Measurements from ENCODE around the gene ADGB.

DNA sequence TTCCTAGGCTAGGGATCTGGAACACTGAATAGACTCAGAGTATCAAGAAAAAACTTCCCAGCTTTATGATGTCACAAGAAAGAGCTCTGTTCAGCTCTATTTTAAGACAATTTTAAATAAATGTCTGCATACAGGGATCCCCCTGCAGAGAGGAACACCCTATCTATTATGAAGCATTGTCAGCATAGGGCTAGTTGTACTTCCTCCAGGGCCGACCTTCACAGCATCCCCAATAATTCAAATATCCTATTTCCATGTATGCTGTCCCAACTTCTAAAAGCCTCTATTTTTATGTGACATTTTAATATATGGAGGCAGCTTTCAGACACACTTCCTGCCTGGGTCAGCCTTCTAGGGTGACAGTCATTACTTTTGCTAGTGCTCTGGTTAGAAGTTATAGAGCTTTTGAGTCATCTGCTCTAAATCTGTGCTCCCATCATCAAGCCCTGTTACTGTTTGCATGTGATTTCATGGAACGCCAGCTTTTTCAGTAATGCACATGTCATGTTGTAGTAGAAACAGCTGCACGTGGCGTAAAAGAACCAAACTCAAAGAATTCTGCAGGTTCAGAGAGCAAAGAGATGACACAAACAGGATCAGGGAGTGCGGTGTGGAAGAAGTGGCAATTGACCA, 189.2 kb downstream of the ADGB start:
- TF ChIP-seq, protein P1, sequence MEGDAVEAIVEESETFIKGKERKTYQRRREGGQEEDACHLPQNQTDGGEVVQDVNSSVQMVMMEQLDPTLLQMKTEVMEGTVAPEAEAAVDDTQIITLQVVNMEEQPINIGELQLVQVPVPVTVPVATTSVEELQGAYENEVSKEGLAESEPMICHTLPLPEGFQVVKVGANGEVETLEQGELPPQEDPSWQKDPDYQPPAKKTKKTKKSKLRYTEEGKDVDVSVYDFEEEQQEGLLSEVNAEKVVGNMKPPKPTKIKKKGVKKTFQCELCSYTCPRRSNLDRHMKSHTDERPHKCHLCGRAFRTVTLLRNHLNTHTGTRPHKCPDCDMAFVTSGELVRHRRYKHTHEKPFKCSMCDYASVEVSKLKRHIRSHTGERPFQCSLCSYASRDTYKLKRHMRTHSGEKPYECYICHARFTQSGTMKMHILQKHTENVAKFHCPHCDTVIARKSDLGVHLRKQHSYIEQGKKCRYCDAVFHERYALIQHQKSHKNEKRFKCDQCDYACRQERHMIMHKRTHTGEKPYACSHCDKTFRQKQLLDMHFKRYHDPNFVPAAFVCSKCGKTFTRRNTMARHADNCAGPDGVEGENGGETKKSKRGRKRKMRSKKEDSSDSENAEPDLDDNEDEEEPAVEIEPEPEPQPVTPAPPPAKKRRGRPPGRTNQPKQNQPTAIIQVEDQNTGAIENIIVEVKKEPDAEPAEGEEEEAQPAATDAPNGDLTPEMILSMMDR (CRISPR knock-in tag; IDR thresholded peaks at IDR 0.05) = no peak
- TF ChIP-seq RFXAP (CRISPR knock-in tag; IDR thresholded peaks at IDR 0.05; ENCODE audit: borderline replicate concordance) = no peak
- no peak for TF ChIP-seq JUND (CRISPR knock-in tag; IDR thresholded peaks at IDR 0.05)
- TF ChIP-seq ZSCAN9 (CRISPR knock-in tag; IDR thresholded peaks at IDR 0.05; ENCODE audit: borderline replicate concordance) = no peak
- TF ChIP-seq, protein P2, sequence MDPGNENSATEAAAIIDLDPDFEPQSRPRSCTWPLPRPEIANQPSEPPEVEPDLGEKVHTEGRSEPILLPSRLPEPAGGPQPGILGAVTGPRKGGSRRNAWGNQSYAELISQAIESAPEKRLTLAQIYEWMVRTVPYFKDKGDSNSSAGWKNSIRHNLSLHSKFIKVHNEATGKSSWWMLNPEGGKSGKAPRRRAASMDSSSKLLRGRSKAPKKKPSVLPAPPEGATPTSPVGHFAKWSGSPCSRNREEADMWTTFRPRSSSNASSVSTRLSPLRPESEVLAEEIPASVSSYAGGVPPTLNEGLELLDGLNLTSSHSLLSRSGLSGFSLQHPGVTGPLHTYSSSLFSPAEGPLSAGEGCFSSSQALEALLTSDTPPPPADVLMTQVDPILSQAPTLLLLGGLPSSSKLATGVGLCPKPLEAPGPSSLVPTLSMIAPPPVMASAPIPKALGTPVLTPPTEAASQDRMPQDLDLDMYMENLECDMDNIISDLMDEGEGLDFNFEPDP (CRISPR knock-in tag; conservative IDR thresholded peaks at IDR 0.05) = no peak
- TF ChIP-seq, protein P3, sequence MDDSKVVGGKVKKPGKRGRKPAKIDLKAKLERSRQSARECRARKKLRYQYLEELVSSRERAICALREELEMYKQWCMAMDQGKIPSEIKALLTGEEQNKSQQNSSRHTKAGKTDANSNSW (CRISPR knock-in tag; IDR thresholded peaks at IDR 0.05; ENCODE audit: borderline replicate concordance) = no peak
- TF ChIP-seq, protein P4, sequence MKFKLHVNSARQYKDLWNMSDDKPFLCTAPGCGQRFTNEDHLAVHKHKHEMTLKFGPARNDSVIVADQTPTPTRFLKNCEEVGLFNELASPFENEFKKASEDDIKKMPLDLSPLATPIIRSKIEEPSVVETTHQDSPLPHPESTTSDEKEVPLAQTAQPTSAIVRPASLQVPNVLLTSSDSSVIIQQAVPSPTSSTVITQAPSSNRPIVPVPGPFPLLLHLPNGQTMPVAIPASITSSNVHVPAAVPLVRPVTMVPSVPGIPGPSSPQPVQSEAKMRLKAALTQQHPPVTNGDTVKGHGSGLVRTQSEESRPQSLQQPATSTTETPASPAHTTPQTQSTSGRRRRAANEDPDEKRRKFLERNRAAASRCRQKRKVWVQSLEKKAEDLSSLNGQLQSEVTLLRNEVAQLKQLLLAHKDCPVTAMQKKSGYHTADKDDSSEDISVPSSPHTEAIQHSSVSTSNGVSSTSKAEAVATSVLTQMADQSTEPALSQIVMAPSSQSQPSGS (CRISPR knock-in tag; IDR thresholded peaks at IDR 0.05) = no peak

Data from HepG2 (cell line).